ENCODE measurements around the gene SLC2A9. TPM values are rescaled to one million over a fixed set of nuclear protein-coding genes. Genes with fewer than 3 reads are reported as not detected.

SLC2A9 gene
- total and polyA plus RNA-seq, 2 of the 8 experiments (the other 6 are each of a cell fraction or from before 2014, with no cell fraction given): 0.20 to 0.26 TPM

DNA sequence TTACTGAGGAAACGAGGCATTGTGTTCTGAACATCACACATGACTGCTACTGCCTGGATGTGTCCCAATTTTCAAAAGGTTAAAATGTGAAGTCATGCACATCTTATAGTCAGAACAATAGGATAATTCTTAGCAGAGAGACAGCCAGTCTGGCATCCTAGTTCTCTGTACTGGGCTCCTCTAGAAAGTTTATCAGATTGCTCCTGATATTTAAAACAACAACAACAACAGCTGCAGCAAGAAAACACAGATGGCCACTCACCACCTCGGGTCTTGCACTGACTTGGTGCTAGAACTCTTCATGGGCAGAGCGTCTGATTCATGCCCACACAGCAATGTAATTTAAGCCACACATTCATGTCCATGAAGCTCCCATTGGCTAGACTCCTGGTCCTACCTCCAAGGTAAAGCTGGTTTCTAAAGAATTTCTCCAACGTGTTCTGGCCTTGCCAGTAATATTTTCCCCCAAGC, 33.3 kb upstream of the SLC2A9 start:
- 90% methylated on average over 4 of the region's 4 CpGs; no CpG with 5 or more reads in 1 of the 2 experiments for WGBS, 2 experiments (ENCODE audit: extremely low coverage in 1 of 2, insufficient coverage in 1 of 2, insufficient read length in 1 of 2, insufficient replicate concordance in 2 of 2, low coverage in 1 of 2, low lambda C conversion rate in 2 of 2, missing lambda C conversion rate in 1 of 2)
- H2BK15ac ChIP-seq (ENCODE audit: low read length): no peak overlapping the region
- H4K91ac ChIP-seq (replicated peaks; ENCODE audit: insufficient read length, low read length): no peak overlapping the region
- peaks cover 2 to 12% (median 7%) of the 10 kb centered on the region in 4 experiments for H3K4me1 ChIP-seq (replicated peaks in 1 of 4; ENCODE audit: control insufficient read depth in 3 of 4, insufficient read depth in 4 of 4, low read length in 3 of 4)
- H3K79me2 ChIP-seq (ENCODE audit: control insufficient read depth in 1 of 2, insufficient read depth in 2 of 2, low read length in 2 of 2): no peaks in the 10 kb centered on the region
- H3K79me1 ChIP-seq (ENCODE audit: low read depth, low read length): no peaks in the 10 kb centered on the region
- POLR2A ChIA-PET (ENCODE audit: partially characterized antibody): interaction anchor here (0.7 to 1.6 kb wide), 3 partner anchors 9 to 63 kb away, joined by 3 to 4 read pairs (median 3); no protein-coding TSS in a partner anchor
- no peak overlapping the region for H2BK20ac ChIP-seq (ENCODE audit: low read length)
- TF ChIP-seq SAP30 (IDR thresholded peaks at IDR 0.05; ENCODE audit: insufficient read depth, insufficient replicate concordance, low read length) (no peak), TCF12 (IDR thresholded peaks at IDR 0.05; ENCODE audit: low read depth, low read length) (no peak), HDAC2 (IDR thresholded peaks at IDR 0.05; ENCODE audit: borderline replicate concordance in 1 of 2, low read depth in 2 of 2, low read length in 2 of 2) (no peak), JUN (IDR thresholded peaks at IDR 0.05; ENCODE audit: low read depth, low read length) (no peak), SIX5 (IDR thresholded peaks at IDR 0.05; ENCODE audit: low read depth, low read length) (no peak), RBBP5 (IDR thresholded peaks at IDR 0.05; ENCODE audit: borderline replicate concordance, low read depth, low read length) (no peak)
- TF ChIP-seq, protein P1, sequence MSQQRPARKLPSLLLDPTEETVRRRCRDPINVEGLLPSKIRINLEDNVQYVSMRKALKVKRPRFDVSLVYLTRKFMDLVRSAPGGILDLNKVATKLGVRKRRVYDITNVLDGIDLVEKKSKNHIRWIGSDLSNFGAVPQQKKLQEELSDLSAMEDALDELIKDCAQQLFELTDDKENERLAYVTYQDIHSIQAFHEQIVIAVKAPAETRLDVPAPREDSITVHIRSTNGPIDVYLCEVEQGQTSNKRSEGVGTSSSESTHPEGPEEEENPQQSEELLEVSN (IDR thresholded peaks at IDR 0.05): no peak
- H3K23ac ChIP-seq (ENCODE audit: insufficient read length): no peak overlapping the region
- no peak overlapping the region for H2AK5ac ChIP-seq (ENCODE audit: low read depth, low read length)
- no peaks in the 10 kb centered on the region for H4K20me1 ChIP-seq (replicated peaks in 1 of 2; ENCODE audit: control insufficient read depth in 1 of 2, insufficient read depth in 2 of 2, low read length in 2 of 2)
- CTCF ChIA-PET (ENCODE audit: partially characterized antibody): interaction anchor here (1.0 kb wide), 1 partner anchor 39 kb away, joined by 3 read pairs; no protein-coding TSS in a partner anchor
- H3K56ac ChIP-seq (replicated peaks; ENCODE audit: insufficient read length, low read depth, low read length): no peak overlapping the region
- H3K23me2 ChIP-seq (ENCODE audit: low read depth, low read length): no peaks in the 10 kb centered on the region
- no peak overlapping the region for H2BK120ac ChIP-seq (replicated peaks; ENCODE audit: low read depth, low read length)
- no peak overlapping the region for H4K5ac ChIP-seq (ENCODE audit: insufficient read length, low read depth, low read length)
- no peak overlapping the region for H3K27ac ChIP-seq (ENCODE audit: low read depth, low read length)
- FAIRE-seq (no peak), DNase-seq (ENCODE audit: low read depth in 1 of 2, low spot score in 2 of 2) (peak in 1 of 2 experiments; percentile 7)
- no peak overlapping the region for H3K9ac ChIP-seq (replicated peaks in 1 of 4; ENCODE audit: extremely low read depth in 1 of 4, low read depth in 3 of 4, low read length in 3 of 4)
- H3K36me3 ChIP-seq (ENCODE audit: control insufficient read depth in 2 of 4, insufficient read depth in 4 of 4, low read length in 3 of 4): no peaks in the 10 kb centered on the region
- H2BK12ac ChIP-seq (ENCODE audit: low read depth, low read length): no peak overlapping the region
- no peak overlapping the region for H3K18ac ChIP-seq (ENCODE audit: extremely low read depth, low read length)
- no peak overlapping the region for H3K4me3 ChIP-seq (ENCODE audit: extremely low read depth in 1 of 4, insufficient read depth in 2 of 4, low read depth in 3 of 4, low read length in 4 of 4)
- no peak overlapping the region for H2BK5ac ChIP-seq (ENCODE audit: low read depth, low read length)
- H4K8ac ChIP-seq (ENCODE audit: extremely low read depth, insufficient read depth, low read length): no peak overlapping the region
- H3K4me2 ChIP-seq (ENCODE audit: insufficient read depth in 1 of 2, low read depth in 2 of 2, low read length in 2 of 2): no peak overlapping the region
- H3K14ac ChIP-seq (ENCODE audit: insufficient read length): no peak overlapping the region
- H3K27me3 ChIP-seq (replicated peaks in 1 of 4; ENCODE audit: control insufficient read depth in 3 of 4, extremely low read depth in 1 of 4, insufficient read depth in 3 of 4, low read length in 3 of 4): no peaks in the 10 kb centered on the region
- no peak overlapping the region for H2AFZ ChIP-seq (ENCODE audit: low read length)
- 0 out of 4 replicates have a peak, but pooled peaks cover 0 to 2% of the 10 kb centered on the region in 2 experiments for H3K9me3 ChIP-seq (ENCODE audit: insufficient read depth in 2 of 2, low read depth in 1 of 2, low read length in 1 of 2)
- H3K4ac ChIP-seq (replicated peaks; ENCODE audit: insufficient read length, low read depth, low read length): no peak overlapping the region
